Activated T-helper 1 cell treated with anti-CD3 and anti-CD28 coated beads, Interleukin-12 subunit alpha, Interleukin-12 subunit beta, Interleukin-2, Interleukin-4 antibody, amounts not matched to agents 30 ng/mL and 10 ng/mL and 1 ng/mL, durations not matched to agents 14 hours and 24 hours and 36 hours (primary cell): ENCODE measurements around the gene ZC3H12D. TPM values are rescaled to one million over a fixed set of nuclear protein-coding genes. Genes with fewer than 3 reads are reported as not detected.
"Not testable (repeated sequence)": the region's sequence is repeated elsewhere in the genome, so short reads cannot be mapped to it uniquely, and the experiment has no call there.

Experiments
- DNase-seq: peaks from one replicate; pipeline ENCODE4 v3.0.0; 2021; ENCODE audit warnings: low spot score
- H3K27ac Mint-ChIP-seq: one replicate; pipeline ENCODE4 v1.8.0; 2021; ENCODE audit warnings: mild to moderate bottlenecking, mixed read lengths
- H3K27me3 Mint-ChIP-seq: one replicate; pipeline ENCODE4 v1.8.0; 2022; ENCODE audit warnings: mild to moderate bottlenecking, moderate library complexity, mixed read lengths; ENCODE audit not compliant: insufficient read depth
- H3K36me3 Mint-ChIP-seq: one replicate; pipeline ENCODE4 v1.8.0; 2021; ENCODE audit warnings: low read depth, mixed read lengths
- H3K4me1 Mint-ChIP-seq: one replicate; pipeline ENCODE4 v1.8.0; 2021; ENCODE audit warnings: low read depth, mixed read lengths
- H3K4me3 Mint-ChIP-seq: one replicate; pipeline ENCODE4 v1.8.0; 2021; ENCODE audit warnings: mild to moderate bottlenecking, moderate library complexity, mixed read lengths
- H3K9me3 Mint-ChIP-seq: one replicate; pipeline ENCODE4 v1.8.0; 2021; ENCODE audit warnings: mixed read lengths
- intact Hi-C: fragments of 100-400 bp; cut with micrococcal nuclease; formaldehyde crosslinking; loops from one replicate; pipeline ENCODE4 v1.15.1; 2024
- total RNA-seq: library from RNA; stranded (reverse); gene quantifications from 2 replicates; pipeline ENCODE4 v1.2.3, GENCODE V29; 2022

ZC3H12D gene
- total RNA-seq, 1 donor from 2014 or later, result 96.7 TPM

- H3K27me3 Mint-ChIP-seq, result no peaks in the 10 kb centered on the region
- intact Hi-C loops, result loop anchor here (2.0 kb wide), 1 partner anchor 63 kb away; no protein-coding TSS in a partner anchor
- no peak overlapping the region for H3K27ac Mint-ChIP-seq
- peaks cover 35% of the 10 kb centered on the region for H3K36me3 Mint-ChIP-seq
- DNase-seq, result no peak
- peaks cover 18% of the 10 kb centered on the region for H3K4me1 Mint-ChIP-seq
- H3K4me3 Mint-ChIP-seq, result no peak overlapping the region
- H3K9me3 Mint-ChIP-seq, result no peaks in the 10 kb centered on the region
Observed at GRCh38 chr6:149453597-149454345, 31.0 kb downstream of the ZC3H12D start.

- no peak overlapping the region for H3K4me3 Mint-ChIP-seq
- no peak overlapping the region for H3K27ac Mint-ChIP-seq
- no peak for DNase-seq
- peaks cover 27% of the 10 kb centered on the region for H3K36me3 Mint-ChIP-seq
- H3K9me3 Mint-ChIP-seq, result no peaks in the 10 kb centered on the region
- H3K4me1 Mint-ChIP-seq, result peaks cover 6% of the 10 kb centered on the region
- intact Hi-C loops, result no loop called here
- H3K27me3 Mint-ChIP-seq, result no peaks in the 10 kb centered on the region
Observed at GRCh38 chr6:149452037-149452939, 32.5 kb downstream of the ZC3H12D start.

- Mint-ChIP-seq H3K36me3 (peaks cover 28% of the 10 kb centered on the region), H3K27me3 (no peaks in the 10 kb centered on the region), H3K9me3 (no peaks in the 10 kb centered on the region), H3K4me1 (peaks cover 6% of the 10 kb centered on the region), H3K4me3 (no peak overlapping the region), H3K27ac (no peak overlapping the region)
- intact Hi-C loops, result no loop called here
- DNase-seq, result no peak
Observed at GRCh38 chr6:149451376-149452036, 33.3 kb downstream of the ZC3H12D start.

- Mint-ChIP-seq H3K9me3 (no peaks in the 10 kb centered on the region), H3K27ac (no peak overlapping the region), H3K4me3 (no peak overlapping the region), H3K36me3 (peaks cover 28% of the 10 kb centered on the region), H3K4me1 (peaks cover 6% of the 10 kb centered on the region), H3K27me3 (no peaks in the 10 kb centered on the region)
- DNase-seq, result no peak
- intact Hi-C loops, result no loop called here
Observed at GRCh38 chr6:149450679-149451375, 34.0 kb downstream of the ZC3H12D start.

- no peak for DNase-seq
- H3K4me1 Mint-ChIP-seq, result peaks cover 8% of the 10 kb centered on the region
- H3K36me3 Mint-ChIP-seq, result peaks cover 26% of the 10 kb centered on the region
- no peaks in the 10 kb centered on the region for H3K9me3 Mint-ChIP-seq
- no peaks in the 10 kb centered on the region for H3K27me3 Mint-ChIP-seq
- no peak overlapping the region for H3K4me3 Mint-ChIP-seq
- intact Hi-C loops, result no loop called here
- H3K27ac Mint-ChIP-seq, result no peak overlapping the region
Observed at GRCh38 chr6:149449831-149450678, 34.8 kb downstream of the ZC3H12D start.

- no peaks in the 10 kb centered on the region for H3K9me3 Mint-ChIP-seq
- intact Hi-C loops, result no loop called here
- no peak for DNase-seq
- H3K4me1 Mint-ChIP-seq, result peaks cover 5% of the 10 kb centered on the region
- no peaks in the 10 kb centered on the region for H3K27me3 Mint-ChIP-seq
- H3K27ac Mint-ChIP-seq, result no peak overlapping the region
- peaks cover 26% of the 10 kb centered on the region for H3K36me3 Mint-ChIP-seq
- no peak overlapping the region for H3K4me3 Mint-ChIP-seq
Observed at GRCh38 chr6:149448821-149449453, 35.9 kb downstream of the ZC3H12D start.

GRCh38 chr6:149446791-149447376 lies 37.9 kb downstream of the ZC3H12D start:
- Mint-ChIP-seq H3K4me1 (peaks cover 5% of the 10 kb centered on the region), H3K36me3 (peaks cover 23% of the 10 kb centered on the region), H3K27ac (peak overlapping the region; percentile 40), H3K9me3 (no peaks in the 10 kb centered on the region), H3K27me3 (no peaks in the 10 kb centered on the region), H3K4me3 (no peak overlapping the region)
- intact Hi-C loops, result no loop called here
- no peak for DNase-seq

GRCh38 chr6:149445573-149445972 lies 39.2 kb downstream of the ZC3H12D start:
- no peaks in the 10 kb centered on the region for H3K27me3 Mint-ChIP-seq
- peaks cover 5% of the 10 kb centered on the region for H3K4me1 Mint-ChIP-seq
- no peak overlapping the region for H3K4me3 Mint-ChIP-seq
- intact Hi-C loops, result no loop called here
- no peaks in the 10 kb centered on the region for H3K9me3 Mint-ChIP-seq
- DNase-seq, result no peak
- H3K36me3 Mint-ChIP-seq, result peaks cover 23% of the 10 kb centered on the region
- peak overlapping the region; percentile 44 for H3K27ac Mint-ChIP-seq

- H3K27ac Mint-ChIP-seq, result peak overlapping the region; percentile 44
- peaks cover 5% of the 10 kb centered on the region for H3K4me1 Mint-ChIP-seq
- no peak overlapping the region for H3K4me3 Mint-ChIP-seq
- DNase-seq, result no peak
- no peaks in the 10 kb centered on the region for H3K27me3 Mint-ChIP-seq
- intact Hi-C loops, result no loop called here
- peaks cover 21% of the 10 kb centered on the region for H3K36me3 Mint-ChIP-seq
- H3K9me3 Mint-ChIP-seq, result no peaks in the 10 kb centered on the region
Observed at GRCh38 chr6:149445095-149445466, 39.7 kb downstream of the ZC3H12D start.

- intact Hi-C loops, H3K27me3 Mint-ChIP-seq, H3K27ac Mint-ChIP-seq, H3K4me1 Mint-ChIP-seq, H3K9me3 Mint-ChIP-seq, DNase-seq, H3K4me3 Mint-ChIP-seq: not testable (repeated sequence)
- peaks cover 15% of the 10 kb centered on the region for H3K36me3 Mint-ChIP-seq
Observed at GRCh38 chr6:149444360-149445094, 40.3 kb downstream of the ZC3H12D start.
